ENCODE data around the gene TNFAIP8L1.

Gene TNFAIP8L1

DNA sequence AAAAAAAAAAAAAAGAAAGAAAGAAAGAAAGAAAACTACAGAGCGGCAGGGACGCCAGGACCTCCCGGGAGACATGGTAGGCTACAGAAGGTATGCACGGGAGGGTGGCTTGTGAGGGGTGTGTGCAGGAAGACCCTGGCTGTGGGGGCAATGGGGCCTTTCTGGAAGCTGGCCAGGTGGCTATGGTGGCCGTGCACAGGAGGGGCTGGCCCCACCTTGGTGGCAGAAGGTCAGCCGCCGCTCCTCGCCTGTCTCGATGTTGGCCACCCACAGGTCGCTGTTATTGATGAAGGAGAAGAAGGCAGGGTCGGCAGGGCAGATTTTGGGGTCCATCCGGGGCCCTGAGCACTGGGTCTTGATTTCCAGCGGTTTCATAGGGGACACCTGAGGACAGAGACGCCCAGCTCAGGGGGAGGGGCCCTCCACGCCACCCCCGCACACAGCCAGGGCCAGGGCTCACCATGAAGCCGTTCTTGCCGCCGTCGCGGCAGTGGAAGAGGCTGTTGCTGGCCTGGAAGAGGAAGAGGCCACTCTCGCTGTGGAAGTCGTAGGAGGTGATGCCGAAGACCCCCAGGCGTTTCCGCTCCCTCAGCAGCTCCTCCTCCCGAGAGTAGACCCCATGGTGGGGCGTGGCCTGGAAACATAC, 64.5 kb downstream of the TNFAIP8L1 start:
- peaks cover 7% of the 10 kb centered on the region in 2 donors for H3K4me1 Mint-ChIP-seq
- DNase-seq = no peak
- H3K27me3 Mint-ChIP-seq = no peaks in the 10 kb centered on the region
- no peak overlapping the region for H3K4me3 Mint-ChIP-seq
- peak overlapping the region; percentile 71 for H3K27ac Mint-ChIP-seq
- no peak for ATAC-seq (replicated peaks)
- H3K9me3 Mint-ChIP-seq = no peaks in the 10 kb centered on the region
- H3K36me3 Mint-ChIP-seq = peaks cover 47 to 58% of the 10 kb centered on the region in 2 donors

DNA sequence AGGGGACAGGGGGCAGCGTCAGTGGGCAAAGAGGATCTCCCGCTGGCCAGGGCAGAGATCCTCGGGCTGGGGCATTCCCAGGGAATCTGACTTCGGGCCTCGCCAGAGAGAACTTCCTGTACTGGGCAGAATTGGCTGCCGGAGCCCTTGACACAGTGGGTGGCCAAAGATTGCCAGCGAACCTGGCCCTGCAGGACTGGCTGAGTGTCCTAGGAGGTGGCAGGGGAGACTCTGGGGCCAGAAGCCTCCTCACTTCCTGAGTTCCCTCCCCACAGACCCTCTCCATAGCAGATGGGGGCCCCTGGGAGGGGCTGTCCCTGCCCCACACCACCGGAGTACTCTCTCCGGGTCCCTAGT, 65.0 kb downstream of the TNFAIP8L1 start:
- peaks cover 10 to 11% of the 10 kb centered on the region in 2 donors for H3K4me1 Mint-ChIP-seq
- peaks cover 48 to 59% of the 10 kb centered on the region in 2 donors for H3K36me3 Mint-ChIP-seq
- no peak for DNase-seq
- H3K27ac Mint-ChIP-seq = no peak overlapping the region
- no peak overlapping the region for H3K4me3 Mint-ChIP-seq
- H3K9me3 Mint-ChIP-seq = no peaks in the 10 kb centered on the region
- no peaks in the 10 kb centered on the region for H3K27me3 Mint-ChIP-seq
- no peak for ATAC-seq (replicated peaks)
